ENCODE results near the gene SLC23A1.
"Not testable (repeated sequence)": the region's sequence is repeated elsewhere in the genome, so short reads cannot be mapped to it uniquely, and the experiment has no call there.

The SLC23A1 gene

DNA sequence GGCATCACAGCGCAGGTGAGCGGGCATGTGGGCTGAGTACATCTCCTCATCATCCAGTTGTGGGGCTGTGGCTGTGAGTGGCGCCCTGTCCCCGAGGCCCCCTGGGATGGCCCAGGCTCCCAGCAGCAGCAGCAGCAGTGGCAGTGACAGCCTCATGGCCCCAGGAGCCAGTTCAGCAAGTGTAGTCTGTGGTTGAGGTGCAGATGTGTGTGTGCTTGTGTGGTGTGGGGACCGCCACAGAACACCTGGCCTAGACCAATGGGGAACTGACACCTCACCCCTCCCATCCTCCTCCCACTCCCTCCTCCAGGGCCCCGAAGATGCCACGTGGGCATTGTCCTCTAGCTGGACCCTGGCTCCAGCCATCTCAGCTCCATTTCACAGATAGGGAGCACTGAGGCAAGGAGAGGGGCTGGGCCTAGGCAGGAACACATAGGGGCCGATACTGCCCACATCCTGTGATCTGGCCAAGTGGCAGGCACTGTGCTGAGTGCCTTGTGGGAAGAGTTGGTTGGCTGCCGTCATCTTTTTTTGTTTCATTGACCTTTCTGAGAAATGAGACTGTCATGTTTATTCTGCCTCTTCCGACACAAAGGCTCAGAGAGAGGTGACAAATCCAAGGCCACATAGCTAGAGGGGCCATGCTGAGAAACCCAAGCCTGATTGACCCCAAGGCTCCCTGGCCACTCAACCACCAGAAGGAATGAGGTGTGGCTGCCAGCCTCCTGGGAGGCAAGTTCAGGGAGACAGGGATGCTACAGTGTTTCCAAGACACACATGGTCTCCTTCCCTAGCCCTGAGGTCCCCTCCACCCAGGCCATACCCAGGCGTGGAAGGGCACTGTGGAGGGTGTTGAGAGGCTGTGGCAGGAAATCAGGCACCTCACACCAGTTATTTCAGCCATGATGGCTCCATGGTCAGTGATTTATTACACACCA lies 6.9 kb upstream of the SLC23A1 start, which contains the start of gene MZB1:
TSS of gene MZB1 (minus strand) at position 213 of the 938 bp plus-strand sequence. CDS start at position 156, 57 bp downstream.
- DNase-seq (ENCODE audit: low read depth in 2 of 2) = peak in 1 of 2 donors; percentile 28

DNA sequence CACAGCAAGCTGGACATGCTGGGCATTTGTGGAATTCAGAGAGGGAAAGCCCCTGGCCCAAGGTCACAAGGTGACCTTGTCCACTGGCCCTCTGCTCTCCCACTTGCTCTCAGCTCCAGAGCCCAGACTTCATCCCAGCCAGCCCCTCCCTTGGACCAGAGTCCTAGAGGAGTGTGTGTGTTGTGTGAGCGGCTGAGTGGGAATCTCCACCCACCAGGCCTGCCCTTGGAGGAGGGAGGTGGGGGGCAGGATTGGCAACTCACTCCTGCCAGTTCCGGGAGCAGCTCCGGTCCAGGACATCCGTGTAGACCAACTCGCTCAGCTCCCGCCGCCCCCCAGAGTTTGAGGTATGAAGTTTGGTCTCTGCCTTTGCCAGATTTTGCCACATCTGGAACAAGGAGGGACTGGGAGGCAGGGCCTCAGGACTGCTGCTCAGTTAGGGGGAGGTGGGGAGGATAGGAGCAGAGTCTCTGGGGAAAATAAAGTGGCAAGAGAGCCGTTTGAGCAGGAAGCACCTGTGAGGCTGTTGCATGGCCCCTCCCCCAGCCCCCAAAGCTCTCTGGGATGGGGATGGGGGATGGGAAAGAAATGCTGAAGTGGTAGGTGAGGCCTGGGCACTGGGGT lies 5.2 kb upstream of the SLC23A1 start:
- DNase-seq (ENCODE audit: low read depth in 2 of 2) = no peak

DNA sequence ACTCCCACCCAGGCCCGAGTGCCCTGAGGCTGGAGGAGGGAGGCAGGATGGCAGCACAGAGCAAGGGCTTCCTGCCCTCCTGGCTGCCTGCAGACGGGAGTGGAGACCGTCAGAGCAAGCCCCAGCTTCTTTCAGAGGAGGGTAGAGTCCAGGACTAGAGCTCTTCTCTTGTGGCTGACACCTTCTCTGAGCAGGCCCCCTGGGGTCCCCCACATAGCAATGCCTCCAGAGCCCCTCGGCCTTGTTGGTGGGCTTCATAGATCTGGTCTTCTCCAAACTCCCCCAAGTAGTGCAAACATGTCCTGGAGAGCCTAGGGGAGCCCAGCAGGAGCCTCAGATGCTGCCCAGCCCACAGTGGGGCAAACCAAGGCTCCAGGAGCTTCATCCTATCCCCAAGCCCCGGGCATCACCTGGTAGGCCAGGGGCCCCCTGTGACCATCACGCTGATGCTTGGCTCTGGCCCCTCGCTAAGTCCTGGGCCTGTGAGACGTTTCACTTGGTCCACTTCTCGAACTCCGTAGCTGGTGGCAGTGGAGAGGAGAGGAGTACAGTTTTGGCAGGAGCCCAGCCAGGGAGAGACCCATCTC lies 4.6 kb upstream of the SLC23A1 start:
- DNase-seq (ENCODE audit: low read depth in 2 of 2) = no peak

DNA sequence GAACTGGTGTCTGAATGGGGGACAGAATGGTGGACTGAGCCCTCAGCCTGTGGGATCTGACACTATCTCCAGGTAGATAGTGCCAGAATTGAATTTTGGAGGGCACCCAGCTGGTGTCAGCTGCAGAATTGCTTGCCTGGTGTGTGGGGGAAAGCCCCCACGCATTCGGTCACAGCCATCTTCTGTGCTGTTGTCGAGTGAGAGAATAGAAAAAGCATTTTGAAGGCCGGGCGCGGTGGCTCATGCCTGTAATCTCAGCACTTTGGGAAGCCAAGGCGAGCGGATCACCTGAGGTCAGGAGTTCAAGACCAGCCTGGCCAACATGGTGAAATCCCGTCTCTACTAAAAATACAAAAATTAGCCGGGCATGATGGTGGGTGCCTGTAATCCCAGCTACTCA lies 3.9 kb upstream of the SLC23A1 start:
- not testable (repeated sequence) for DNase-seq (ENCODE audit: low read depth in 2 of 2)

DNA sequence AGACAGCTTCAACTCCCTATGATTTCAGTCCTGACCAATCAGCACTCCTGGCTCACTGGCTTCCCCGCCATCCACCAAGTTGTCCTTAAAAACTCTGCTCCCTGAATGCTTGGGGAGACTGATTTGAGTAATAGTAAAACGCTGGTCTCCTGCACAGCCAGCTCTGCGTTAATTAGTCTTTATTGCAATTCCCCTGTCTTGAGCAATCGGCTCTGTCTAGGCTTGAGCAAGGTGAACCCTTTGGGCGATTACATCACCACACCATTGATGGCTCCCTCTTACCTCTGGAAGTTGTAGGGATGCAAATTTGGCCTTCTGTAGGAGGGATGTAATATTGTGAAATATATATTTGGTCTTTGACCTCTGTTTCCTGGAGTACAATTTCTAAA lies 2.9 kb upstream of the SLC23A1 start:
- no peak for DNase-seq (ENCODE audit: low read depth in 2 of 2)

DNA sequence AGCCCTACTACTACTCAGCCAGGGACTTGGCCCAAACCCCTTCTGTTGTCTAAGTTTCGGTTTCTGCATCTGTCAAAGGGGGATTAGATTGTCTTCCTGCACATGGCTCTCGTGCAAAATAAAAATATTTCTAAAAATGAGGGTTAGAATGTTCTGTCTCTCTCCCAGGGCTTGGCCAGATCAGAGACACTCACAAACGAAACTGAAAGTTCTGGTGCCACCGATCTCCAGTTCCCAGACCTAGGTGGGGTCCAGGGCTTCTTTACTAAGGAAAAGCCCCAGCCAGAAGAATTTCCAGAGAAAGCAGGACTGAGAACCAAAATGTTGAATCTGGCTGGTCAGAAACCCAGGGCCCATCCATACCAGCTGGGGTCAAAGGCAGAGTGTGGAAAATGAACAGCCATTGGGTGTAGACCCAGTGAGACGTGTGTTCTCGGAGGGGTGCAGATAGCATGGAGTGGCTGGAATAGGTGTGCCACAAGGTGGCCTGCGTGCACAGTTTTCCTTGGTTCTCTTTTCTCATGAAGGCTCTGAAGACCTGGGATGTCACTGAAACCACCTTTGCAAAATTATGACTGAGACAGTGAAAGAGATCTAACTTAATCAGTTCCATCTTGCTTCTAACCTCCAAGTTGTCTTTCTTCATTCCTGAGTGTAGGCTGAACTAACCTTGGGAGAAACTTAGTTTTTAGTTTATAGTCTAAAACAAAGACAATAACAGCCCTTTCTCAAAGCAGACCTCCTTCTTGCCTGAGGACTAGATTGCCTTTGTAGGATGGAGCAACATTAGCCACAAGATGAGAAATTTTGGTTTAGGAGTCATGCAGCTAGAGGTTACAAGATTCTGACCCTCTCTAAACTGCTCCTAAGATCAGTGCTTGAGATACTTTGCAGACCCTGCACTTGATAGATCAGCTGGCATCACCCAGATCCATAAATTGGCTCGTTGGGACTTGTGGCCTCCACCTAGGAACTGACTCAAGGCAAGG lies 2.3 kb upstream of the SLC23A1 start:
- no peak for DNase-seq (ENCODE audit: low read depth in 2 of 2)

DNA sequence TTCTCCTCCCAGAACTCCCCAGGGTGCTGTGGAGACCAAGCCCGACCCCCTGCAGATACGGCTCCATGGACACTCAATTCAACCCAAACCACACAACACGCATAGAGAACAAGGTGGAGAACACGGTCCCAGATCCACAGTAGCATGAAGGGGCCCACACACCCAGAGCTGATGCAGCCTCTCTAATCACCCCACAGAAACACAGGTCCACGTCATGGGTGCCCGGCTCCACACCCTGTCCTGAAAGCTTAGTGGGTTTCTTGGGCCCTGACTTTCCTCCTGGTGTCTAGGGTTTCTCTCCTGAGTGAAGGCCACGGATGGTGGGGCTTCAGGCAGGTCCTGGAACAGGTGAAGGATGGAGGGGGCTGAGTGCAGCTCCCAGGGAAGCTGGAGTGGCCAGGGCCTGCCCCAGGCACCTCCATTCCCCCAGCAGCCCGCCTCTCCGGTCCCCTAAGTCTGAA lies 1.5 kb upstream of the SLC23A1 start:
- DNase-seq (ENCODE audit: low read depth in 2 of 2) = no peak

DNA sequence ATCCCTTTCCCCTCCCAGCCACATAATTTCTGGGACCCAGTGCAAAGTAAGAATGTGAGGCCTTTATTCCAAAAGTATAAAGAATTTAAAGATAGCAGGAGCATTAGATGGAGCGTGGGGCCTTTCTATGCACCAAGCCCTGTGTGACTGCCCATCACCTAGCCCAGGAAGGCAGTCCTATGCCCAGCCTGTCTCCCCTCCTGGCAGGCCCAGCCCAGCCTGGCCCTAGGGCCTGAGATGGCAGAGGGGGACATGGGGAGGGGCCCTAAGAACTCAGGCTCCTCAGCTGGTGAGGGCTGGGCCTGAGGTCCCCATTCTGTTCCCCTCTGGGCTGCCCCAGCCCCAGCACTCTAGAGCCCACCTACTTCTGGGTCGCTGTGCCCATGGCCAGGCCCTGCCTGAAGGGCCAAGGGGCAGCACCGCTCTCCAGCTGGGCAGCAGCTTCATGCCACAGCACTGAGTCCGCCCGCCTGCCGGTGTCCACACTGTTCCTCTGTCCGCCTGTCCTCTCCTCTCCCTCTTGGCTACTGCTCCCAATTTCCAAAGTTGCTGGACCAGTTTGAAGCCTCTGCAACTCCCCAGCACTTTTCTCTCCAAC lies 995 bp upstream of the SLC23A1 start:
- DNase-seq (ENCODE audit: low read depth in 2 of 2) = no peak

DNA sequence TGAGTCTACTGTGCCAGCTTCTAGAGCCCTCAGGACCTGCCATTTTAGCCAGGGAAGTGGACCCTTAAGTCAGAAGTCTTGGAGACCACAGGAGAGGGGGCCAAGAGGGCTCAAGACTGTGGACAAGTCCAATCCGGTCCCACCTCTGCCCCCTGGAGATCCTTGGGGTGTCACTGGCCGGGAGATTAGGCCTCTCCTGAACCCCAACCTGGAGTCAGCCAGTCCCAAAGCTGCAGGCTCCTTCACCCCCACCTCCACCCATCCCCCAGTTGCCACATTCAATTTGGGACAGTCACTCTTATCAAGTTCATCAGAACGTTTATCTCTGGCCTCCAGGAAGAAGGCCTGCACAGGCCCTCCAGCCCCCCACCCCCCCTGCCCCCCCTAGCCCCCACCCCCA lies 290 bp downstream of the SLC23A1 start:
- DNase-seq (ENCODE audit: low read depth in 2 of 2) = no peak

DNA sequence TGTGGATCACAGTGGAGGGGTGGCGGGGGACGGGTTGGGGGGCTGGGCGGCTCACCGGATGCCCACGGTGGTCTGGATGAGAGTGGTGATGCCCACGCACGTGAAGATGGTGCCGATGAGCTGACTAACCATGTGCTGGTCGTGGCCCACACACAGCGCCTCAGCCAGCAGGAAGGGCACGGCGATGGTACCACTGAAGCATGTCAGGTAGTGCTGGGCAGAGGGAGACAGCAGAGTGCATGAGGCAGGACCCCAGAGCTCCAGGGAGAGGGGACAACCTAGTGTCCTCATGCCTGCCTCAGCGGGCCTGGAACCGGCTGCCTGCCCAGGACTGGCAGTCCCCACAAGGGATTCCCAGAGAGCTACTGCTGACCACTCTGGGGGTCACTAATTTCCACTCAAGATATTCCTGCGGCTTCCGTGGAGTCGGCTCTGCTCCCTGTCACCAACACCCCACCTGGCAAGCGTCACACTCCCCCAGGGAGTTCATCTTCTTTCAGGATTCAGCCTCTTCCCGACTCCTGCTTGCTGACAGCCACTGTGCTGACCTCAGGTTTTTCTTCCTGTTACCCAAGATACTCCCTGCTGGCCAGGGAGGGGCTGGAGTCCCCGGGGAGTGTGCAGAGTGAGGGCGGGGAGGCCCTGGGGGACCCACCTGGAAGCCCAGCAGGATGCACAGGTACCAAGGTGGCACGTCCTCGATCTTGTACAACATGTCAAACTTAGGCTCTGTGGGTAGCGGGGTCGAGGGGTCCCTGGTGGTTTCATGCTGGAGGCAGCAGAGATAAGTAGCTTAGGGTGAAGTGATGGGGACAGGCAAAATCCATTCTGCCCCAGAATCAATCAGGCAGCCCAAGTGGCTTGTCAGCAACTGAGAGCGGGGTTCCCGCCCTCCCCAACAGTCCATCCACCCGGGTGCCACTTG lies 998 bp downstream of the SLC23A1 start:
- no peak for DNase-seq (ENCODE audit: low read depth in 2 of 2)

DNA sequence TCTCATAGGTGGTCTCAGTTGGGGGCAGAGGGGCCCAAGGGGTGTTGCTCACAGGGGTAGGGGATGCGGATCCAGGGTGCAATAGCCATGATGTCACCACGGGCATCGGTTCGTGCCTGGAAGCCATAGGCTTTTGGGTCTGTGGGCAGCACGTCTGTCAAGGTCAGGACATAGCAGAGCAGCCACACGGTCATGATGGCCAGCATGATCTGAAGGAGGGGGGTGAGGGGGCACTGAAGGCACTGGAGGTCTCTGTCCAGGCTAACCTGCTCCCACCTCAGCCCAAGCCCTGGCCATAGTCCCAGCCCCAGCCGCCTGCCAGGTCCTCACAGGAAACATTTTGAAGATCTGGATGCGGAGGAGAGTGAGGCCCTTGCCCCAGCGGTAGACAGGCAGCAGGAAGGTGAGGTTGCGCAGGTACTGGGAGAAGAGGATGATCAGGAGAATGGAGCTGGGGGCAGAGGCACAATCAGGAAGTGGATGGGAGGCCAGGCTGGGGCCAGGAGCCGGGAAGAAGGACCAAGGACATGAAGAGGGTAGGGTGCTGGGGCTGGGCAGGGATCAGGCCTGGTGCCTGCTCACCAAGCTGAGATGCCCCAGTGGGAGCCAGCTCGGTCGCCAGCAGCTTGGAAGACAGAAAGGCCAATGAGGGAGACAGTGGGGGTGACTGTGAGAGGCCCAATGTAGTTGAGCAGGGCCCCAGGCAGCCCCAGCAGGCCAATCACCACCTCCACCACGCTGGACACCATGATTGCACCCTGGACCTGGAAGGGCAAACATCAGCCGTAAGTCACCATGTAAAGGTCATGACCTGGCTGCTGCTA lies 3.3 kb downstream of the SLC23A1 start:
- DNase-seq (ENCODE audit: low read depth in 2 of 2) = no peak

DNA sequence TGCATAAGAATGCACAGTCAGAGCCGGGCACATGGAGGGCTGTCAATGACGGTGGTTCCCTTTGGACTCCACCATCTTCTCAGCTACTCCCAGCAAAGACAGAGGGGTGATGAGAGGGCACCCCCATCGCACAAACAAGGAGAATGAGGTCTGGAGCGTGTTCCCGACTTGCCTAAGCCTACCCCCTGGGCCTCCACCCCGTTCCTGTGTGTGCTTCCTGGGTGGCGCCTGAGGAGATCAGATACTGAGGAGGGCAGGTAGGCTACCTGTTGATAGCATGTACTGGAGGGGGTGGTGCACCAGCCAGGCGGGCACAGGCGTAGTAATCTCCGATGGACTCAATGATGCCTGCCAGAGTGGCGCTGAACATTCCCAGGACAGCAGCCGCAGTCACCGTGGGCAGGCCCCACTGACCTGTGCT lies 4.1 kb downstream of the SLC23A1 start:
- DNase-seq (ENCODE audit: low read depth in 2 of 2) = no peak

DNA sequence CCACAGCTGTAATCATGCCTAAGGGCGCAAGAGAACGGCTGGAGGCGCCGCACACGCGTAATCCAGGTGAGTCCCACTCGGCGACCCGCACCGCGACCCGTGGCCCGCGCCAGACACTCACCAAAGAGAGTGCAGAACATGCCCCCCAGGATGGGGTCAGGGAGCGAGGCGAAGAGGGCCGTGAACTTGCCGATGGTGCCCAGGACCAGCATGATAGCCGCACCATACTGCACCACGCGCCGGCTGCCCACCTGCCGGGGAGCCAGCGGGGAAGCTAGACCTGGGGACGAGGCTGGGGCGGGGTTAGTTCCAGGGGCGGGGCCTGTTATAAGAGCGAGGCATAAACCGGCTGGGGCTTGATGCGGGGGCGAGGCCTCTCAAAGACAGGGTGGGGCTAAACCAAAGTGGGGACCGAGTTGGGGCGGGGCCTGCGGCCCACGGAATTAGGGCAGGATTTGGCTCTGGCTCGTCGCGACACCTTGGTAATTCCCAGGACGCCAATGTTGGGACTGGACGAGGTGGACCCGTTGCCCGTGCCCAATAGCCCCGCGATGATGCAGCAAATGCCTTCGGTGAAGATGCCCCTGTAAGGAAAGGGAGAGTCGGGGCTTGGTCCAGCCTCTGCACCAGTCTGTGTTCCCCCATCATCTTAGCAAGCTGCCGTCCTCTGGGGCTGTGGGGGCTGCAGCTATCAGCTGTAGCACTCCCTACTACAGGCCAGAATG lies 4.8 kb downstream of the SLC23A1 start:
- DNase-seq (ENCODE audit: low read depth in 2 of 2) = no peak

DNA sequence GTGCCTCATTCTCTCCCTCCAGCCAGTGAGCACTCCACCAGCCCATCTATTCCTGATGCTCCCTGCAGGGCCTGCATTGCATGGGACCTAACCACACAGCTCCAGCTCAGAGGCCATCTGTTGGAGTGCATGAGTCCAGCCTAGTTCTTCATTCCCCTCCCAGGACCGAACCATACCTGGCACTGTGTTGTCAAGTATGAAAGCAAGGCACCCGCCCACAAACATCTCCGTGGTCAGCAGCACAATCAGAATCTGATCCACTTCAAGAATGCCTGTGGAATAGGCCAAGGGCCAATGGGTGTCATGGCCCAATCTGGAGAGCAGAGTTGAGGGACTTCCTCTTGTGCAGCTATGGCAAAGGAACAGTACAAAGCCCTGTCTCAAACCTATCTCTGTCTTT lies 5.9 kb downstream of the SLC23A1 start:
- DNase-seq (ENCODE audit: low read depth in 2 of 2) = no peak

DNA sequence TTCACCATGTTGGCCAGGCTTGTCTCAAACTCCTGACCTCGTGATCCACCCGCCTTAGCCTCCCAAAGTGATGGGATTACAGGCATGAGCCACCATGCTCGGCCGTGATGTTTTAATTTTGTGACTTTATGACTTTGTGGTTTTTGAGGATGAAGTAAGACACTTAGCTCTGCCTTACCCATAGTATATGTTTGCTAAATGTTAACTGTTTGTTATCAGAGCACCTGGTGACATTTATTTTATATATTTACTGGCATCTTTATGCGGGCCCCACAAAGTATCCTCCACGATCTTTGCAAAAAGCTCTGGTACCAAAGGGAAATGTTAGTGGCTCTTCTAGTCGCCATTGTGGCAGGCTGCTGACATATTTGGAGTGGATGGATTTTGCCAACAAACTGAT lies 6.7 kb downstream of the SLC23A1 start:
- DNase-seq (ENCODE audit: low read depth in 2 of 2) = no peak

DNA sequence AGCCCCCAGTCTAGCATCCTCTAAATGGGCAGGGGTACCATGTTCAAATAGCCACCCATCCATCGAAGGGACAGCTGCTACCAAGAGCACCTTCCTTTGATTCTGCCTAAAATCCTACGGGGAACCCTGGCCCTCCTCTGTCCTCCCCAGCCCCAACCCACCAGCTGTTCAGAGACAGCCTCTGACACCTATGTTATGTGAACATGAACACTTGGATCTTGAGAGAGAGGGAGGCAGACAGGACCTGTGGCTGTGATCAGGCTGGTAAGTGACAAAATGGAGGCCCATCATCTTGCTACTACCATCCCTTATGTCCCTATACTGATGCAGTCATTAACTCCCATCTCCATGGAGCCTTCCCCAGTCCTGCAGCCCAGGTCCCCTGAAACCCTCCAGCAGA lies 8.2 kb downstream of the SLC23A1 start:
- DNase-seq (ENCODE audit: low read depth in 2 of 2) = no peak

DNA sequence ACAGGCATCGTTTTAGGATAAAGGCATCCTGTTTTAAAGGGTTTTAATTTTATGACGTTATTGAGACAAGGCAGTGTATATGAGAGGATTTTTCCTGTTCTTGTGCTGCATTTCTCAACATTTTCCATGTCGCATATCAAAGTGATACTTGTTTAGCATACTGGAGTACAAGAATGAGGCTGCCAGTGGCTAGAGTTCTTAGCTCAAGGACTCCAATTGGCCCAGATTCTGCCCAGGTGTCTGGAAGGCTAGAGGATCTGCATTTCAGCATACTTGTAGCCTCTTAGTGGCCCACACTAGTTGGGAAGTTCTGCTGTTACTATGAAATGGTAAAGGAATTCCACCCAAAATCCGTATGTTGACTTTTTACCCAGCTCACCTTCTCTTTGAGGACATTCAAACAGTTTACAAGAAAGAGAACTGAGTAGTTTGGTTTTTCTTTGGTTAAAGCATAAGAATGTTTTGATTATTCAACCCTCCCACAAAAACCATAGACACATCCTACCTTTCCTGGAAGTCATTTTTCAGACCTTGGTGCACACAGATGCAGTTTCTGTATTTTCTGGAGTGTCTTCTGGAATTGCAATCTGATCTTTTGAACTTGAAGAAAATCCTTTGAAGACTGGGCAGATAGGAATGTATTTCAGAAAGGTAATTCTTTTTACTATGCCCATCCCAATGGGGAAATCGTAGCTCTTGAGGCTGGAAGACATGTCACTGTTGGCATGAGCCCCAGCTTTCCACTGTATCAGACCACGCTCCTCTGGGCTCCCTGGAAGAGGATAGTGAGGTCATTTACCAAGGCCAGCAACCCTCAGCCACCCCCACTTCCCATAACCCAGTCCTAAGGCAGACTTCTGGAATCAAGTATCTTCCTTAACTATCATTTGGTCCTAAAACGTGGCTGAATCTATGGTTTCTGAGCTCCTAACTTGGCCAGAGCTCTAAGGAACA lies 11.3 kb downstream of the SLC23A1 start:
- DNase-seq (ENCODE audit: low read depth in 2 of 2) = no peak
